ENCODE results near the gene CDK6.
A peak's percentile ranks its signal among the peaks of the same experiment; 100 is the strongest.

CDK6 gene

DNA sequence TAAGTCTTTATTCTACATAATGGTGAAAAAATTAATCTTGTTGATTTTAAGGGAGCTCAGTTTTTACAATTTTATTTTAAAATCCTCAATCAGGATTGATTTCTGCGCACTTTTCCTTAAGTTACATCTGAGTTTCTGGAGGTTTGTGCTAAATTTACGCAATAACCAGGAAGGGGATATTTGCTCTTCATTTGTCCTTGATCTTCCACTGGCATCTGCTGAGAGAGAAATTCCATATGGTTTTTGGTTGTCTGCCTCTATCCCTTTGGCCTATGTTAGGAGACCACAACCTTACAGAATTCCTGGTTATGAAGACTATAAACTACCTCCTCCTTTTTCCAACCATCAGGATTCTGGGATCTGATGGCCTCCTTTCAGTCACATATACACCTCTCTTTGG is 20.1 kb upstream of the CDK6 start:
- DNase-seq = no peak
- no peaks in the 10 kb centered on the region for H3K4me1 ChIP-seq (ENCODE audit: insufficient read depth, low read length)
- no peaks in the 10 kb centered on the region for H3K9me3 ChIP-seq (ENCODE audit: insufficient read depth, low read length, severe bottlenecking)
- TF ChIP-seq EZH2 (IDR thresholded peaks at IDR 0.05; ENCODE audit: borderline replicate concordance, low read depth, low read length, severe bottlenecking) = no peak
- TF ChIP-seq, protein P1, sequence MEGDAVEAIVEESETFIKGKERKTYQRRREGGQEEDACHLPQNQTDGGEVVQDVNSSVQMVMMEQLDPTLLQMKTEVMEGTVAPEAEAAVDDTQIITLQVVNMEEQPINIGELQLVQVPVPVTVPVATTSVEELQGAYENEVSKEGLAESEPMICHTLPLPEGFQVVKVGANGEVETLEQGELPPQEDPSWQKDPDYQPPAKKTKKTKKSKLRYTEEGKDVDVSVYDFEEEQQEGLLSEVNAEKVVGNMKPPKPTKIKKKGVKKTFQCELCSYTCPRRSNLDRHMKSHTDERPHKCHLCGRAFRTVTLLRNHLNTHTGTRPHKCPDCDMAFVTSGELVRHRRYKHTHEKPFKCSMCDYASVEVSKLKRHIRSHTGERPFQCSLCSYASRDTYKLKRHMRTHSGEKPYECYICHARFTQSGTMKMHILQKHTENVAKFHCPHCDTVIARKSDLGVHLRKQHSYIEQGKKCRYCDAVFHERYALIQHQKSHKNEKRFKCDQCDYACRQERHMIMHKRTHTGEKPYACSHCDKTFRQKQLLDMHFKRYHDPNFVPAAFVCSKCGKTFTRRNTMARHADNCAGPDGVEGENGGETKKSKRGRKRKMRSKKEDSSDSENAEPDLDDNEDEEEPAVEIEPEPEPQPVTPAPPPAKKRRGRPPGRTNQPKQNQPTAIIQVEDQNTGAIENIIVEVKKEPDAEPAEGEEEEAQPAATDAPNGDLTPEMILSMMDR (IDR thresholded peaks at IDR 0.05; ENCODE audit: borderline replicate concordance, extremely low read depth, low read length, poor library complexity, severe bottlenecking) = no peak
- H3K27me3 ChIP-seq (ENCODE audit: insufficient read depth, low read length, poor library complexity) = no peaks in the 10 kb centered on the region
- H3K4me2 ChIP-seq (ENCODE audit: insufficient read depth, low read length) = no peak overlapping the region
- ATAC-seq (ENCODE audit: insufficient read depth, low read depth) = no peak
- 0 out of 2 replicates have a peak, but pooled peaks cover 2% of the 10 kb centered on the region for H4K20me1 ChIP-seq (ENCODE audit: insufficient read depth, low read length)
- peaks cover 32% of the 10 kb centered on the region for H3K79me2 ChIP-seq (ENCODE audit: insufficient read depth, low read length)
- no peak overlapping the region for H3K4me3 ChIP-seq (ENCODE audit: low read depth in 1 of 2, low read length in 2 of 2)
- no peak overlapping the region for H3K27ac ChIP-seq (ENCODE audit: low read length)
- H3K9ac ChIP-seq (ENCODE audit: low read depth, low read length) = no peak overlapping the region
- H2AFZ ChIP-seq (ENCODE audit: low read depth, low read length) = no peak overlapping the region
- peaks cover 26% of the 10 kb centered on the region; the same call in 1 of the 2 replicates for H3K36me3 ChIP-seq (ENCODE audit: insufficient read depth, low read length)

DNA sequence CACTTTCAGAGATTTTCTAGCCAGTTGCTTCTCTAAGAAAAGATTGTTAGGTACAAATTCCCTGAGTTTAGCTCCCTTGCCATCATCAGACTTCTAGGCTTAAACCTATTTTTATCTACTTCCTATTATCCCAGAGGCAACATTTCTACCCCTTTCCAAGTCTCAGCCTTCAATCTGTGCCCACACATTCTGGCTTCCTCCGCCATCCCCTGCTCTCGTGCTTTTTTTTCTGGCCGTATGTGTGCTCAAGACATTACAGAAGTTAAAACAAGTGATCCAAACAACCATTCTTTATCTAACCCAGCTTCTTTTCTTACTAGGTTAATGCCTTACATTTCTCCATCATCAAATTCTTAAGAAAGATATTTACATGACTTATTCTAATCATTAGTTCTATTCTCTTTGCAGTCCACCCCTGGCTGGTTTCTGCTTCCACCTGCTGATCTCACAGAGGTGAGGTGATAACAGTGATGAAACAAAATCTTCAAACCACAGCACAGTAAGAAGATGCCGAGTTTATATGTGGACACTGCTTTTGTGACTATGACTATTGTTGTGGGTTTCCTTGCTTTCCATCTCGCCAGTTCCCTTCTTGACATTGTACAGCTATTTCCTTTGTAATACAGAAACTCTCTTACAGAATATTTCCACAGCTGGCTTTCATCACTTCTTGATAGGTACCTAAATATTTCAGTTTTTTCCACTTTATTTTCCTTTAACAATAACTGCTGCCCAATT is 18.3 kb upstream of the CDK6 start:
- Histone ChIP-seq H2AFZ (ENCODE audit: low read depth, low read length) (no peak overlapping the region), H3K79me2 (ENCODE audit: insufficient read depth, low read length) (peaks cover 46% of the 10 kb centered on the region), H3K27me3 (ENCODE audit: insufficient read depth, low read length, poor library complexity) (no peaks in the 10 kb centered on the region), H3K9ac (ENCODE audit: low read depth, low read length) (no peak overlapping the region), H4K20me1 (ENCODE audit: insufficient read depth, low read length) (0 out of 2 replicates have a peak, but pooled peaks cover 2% of the 10 kb centered on the region), H3K36me3 (ENCODE audit: insufficient read depth, low read length) (peaks cover 22% of the 10 kb centered on the region; the same call in 1 of the 2 replicates), H3K9me3 (ENCODE audit: insufficient read depth, low read length, severe bottlenecking) (no peaks in the 10 kb centered on the region), H3K4me2 (ENCODE audit: insufficient read depth, low read length) (no peak overlapping the region), H3K4me3 (ENCODE audit: low read depth in 1 of 2, low read length in 2 of 2) (no peak overlapping the region), H3K4me1 (ENCODE audit: insufficient read depth, low read length) (no peaks in the 10 kb centered on the region), H3K27ac (ENCODE audit: low read length) (no peak overlapping the region)
- peak; percentile 68 for ATAC-seq (ENCODE audit: insufficient read depth, low read depth)
- TF ChIP-seq EZH2 (IDR thresholded peaks at IDR 0.05; ENCODE audit: borderline replicate concordance, low read depth, low read length, severe bottlenecking) = no peak
- TF ChIP-seq, protein P1 (IDR thresholded peaks at IDR 0.05; ENCODE audit: borderline replicate concordance, extremely low read depth, low read length, poor library complexity, severe bottlenecking) = no peak
- no peak for DNase-seq

DNA sequence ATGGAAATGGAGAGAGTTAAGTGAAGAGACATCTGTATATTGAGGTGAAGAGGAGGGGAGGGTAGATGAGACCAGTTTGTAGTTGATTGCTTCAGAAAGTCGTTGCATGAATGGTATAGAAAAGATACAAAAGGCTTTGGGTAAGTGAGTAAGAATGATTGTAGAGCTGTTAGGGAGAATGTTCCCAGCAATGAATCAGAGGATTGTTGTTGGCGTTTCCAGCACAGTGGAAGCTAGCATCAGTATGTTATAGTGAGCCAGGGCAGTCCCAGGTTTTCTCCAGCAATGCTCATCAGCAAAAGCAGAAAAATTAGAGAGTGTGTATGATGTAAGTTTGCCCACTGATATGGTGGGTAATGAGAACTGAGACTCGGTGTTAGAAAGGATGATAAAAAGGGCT is 15.4 kb upstream of the CDK6 start:
- TF ChIP-seq, protein P1 (IDR thresholded peaks at IDR 0.05; ENCODE audit: borderline replicate concordance, extremely low read depth, low read length, poor library complexity, severe bottlenecking) = no peak
- no peak for TF ChIP-seq EZH2 (IDR thresholded peaks at IDR 0.05; ENCODE audit: borderline replicate concordance, low read depth, low read length, severe bottlenecking)
- DNase-seq = no peak
- H3K27me3 ChIP-seq (ENCODE audit: insufficient read depth, low read length, poor library complexity) = no peaks in the 10 kb centered on the region
- no peak overlapping the region for H3K9ac ChIP-seq (ENCODE audit: low read depth, low read length)
- H3K79me2 ChIP-seq (ENCODE audit: insufficient read depth, low read length) = peaks cover 74% of the 10 kb centered on the region
- no peak overlapping the region for H3K4me2 ChIP-seq (ENCODE audit: insufficient read depth, low read length)
- H3K4me1 ChIP-seq (ENCODE audit: insufficient read depth, low read length) = no peaks in the 10 kb centered on the region
- no peak overlapping the region for H2AFZ ChIP-seq (ENCODE audit: low read depth, low read length)
- 0 out of 2 replicates have a peak, but pooled peaks cover 8% of the 10 kb centered on the region for H4K20me1 ChIP-seq (ENCODE audit: insufficient read depth, low read length)
- ATAC-seq (ENCODE audit: insufficient read depth, low read depth) = peak; percentile 34
- H3K4me3 ChIP-seq (ENCODE audit: low read depth in 1 of 2, low read length in 2 of 2) = no peak overlapping the region
- no peaks in the 10 kb centered on the region for H3K9me3 ChIP-seq (ENCODE audit: insufficient read depth, low read length, severe bottlenecking)
- no peak overlapping the region for H3K27ac ChIP-seq (ENCODE audit: low read length)
- H3K36me3 ChIP-seq (ENCODE audit: insufficient read depth, low read length) = peaks cover 23% of the 10 kb centered on the region
